BLaER1 (cell line): Measurements from ENCODE around the gene PGF.

Experiments used
- H3K27ac ChIP-seq: shearing (Covaris generic); formaldehyde crosslinking; 2 replicates; pipeline ENCODE4 v1.8.1; 2022
- H3K27me3 ChIP-seq: shearing (Covaris generic); formaldehyde crosslinking; 2 replicates; pipeline ENCODE4 v1.8.1; 2022
- H3K36me3 ChIP-seq: shearing (Covaris generic); formaldehyde crosslinking; 2 replicates; pipeline ENCODE4 v1.8.1; 2022
- H3K4me1 ChIP-seq: shearing (Covaris generic); formaldehyde crosslinking; 2 replicates; pipeline ENCODE4 v1.8.1; 2022
- H3K4me2 ChIP-seq: shearing (Covaris generic); formaldehyde crosslinking; 2 replicates; pipeline ENCODE4 v1.8.1; 2022
- H3K4me3 ChIP-seq: shearing (Covaris generic); formaldehyde crosslinking; 2 replicates; pipeline ENCODE4 v1.8.1; 2022
- H3K9ac ChIP-seq: shearing (Covaris generic); formaldehyde crosslinking; 2 replicates; pipeline ENCODE4 v1.8.1; 2022
- H3K9me3 ChIP-seq: shearing (Covaris generic); formaldehyde crosslinking; 2 replicates; pipeline ENCODE4 v1.8.1; 2022
- H4K20me1 ChIP-seq: shearing (Covaris generic); formaldehyde crosslinking; 2 replicates; pipeline ENCODE4 v1.8.1; 2022
- Cebpa-rat ChIP-seq: shearing (Covaris generic); IDR thresholded peaks from 2 replicates; pipeline ENCODE4 v1.8.1; 2022

Gene PGF

GRCh38 chr14:74960736-74961135 is 5.3 kb upstream of the PGF start:
- Histone ChIP-seq H3K9me3 (no peaks in the 10 kb centered on the region), H3K4me1 (peaks cover 28% of the 10 kb centered on the region), H3K36me3 (no peaks in the 10 kb centered on the region), H3K27ac (no peak overlapping the region), H4K20me1 (no peaks in the 10 kb centered on the region), H3K4me3 (no peak overlapping the region), H3K27me3 (peaks cover 4% of the 10 kb centered on the region), H3K4me2 (no peak overlapping the region), H3K9ac (no peak overlapping the region)
- TF ChIP-seq Cebpa-rat: no peak

DNA sequence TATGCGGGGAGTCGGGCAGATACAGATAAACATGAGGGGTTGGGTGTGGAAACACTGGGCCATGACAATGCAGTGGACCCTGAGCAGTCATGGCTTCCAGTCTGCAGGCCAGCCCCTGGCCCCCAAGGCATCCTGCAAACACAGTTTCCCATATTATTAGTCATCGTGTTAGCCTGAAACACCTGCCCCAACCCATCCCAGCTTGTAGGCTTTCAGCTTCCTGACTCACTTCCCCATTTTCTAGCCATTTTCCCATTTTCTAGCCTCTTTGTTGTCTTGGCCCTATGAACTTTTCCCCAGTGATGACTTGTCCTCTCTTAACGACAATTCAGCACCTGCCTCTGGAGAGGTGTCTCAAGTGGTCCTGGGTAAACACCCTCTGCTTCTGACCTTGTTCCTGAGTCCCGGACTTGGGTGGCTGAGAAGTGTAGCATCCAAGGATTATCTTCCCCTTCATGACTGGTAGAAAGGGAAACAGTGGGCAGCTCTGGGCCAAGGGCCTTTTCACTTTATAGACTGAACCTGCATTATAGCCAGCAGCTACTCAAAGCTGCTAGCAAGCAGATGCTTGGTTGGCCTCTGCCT is 4.3 kb upstream of the PGF start:
- TF ChIP-seq Cebpa-rat: no peak
- Histone ChIP-seq H3K4me3 (no peak overlapping the region), H3K27me3 (peaks cover 14% of the 10 kb centered on the region), H3K36me3 (no peaks in the 10 kb centered on the region), H3K27ac (no peak overlapping the region), H3K9me3 (no peaks in the 10 kb centered on the region), H4K20me1 (no peaks in the 10 kb centered on the region), H3K4me2 (no peak overlapping the region), H3K4me1 (peaks cover 39% of the 10 kb centered on the region), H3K9ac (no peak overlapping the region)

DNA sequence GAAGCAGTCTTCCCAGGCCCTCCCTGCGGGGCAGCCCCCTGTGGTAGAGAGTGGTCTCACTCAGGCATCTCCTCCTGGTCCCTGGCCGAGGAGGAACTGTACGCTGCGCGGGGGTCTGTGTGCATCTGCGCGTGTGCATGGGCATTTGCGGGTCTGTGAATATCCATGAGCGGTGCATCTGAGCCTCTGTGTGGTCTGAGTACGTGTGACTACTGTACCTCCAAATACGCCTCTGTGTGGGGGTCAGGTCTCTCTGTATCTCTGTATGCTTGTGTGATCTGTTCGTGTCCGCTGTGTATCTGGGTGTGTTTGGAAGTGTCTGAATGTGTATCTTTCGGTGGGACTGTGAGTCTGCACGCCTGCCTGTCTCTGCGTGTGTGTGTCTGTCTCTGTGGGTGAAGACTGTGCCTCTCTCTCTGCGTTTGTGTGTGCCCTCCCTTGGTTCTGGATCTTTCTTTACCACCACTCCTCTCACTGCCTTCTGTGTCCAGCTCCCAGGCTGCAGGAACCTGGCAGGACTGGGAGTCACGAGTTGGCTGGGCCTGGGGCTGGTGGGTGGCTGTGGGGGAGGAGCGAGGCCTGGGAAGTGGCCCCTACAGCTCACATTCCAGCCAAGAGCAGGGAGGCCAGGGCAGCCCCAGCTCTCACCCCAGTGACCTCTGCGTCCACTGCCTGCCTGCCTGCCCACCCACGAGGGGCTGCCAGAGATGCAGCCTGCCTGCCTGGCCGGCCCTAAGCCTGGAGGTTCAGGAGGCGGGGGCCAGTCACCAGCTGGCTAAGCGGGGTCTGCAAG is 1.1 kb upstream of the PGF start:
- Histone ChIP-seq H4K20me1 (no peaks in the 10 kb centered on the region), H3K9ac (no peak overlapping the region), H3K36me3 (no peaks in the 10 kb centered on the region), H3K9me3 (no peaks in the 10 kb centered on the region), H3K4me1 (peaks cover 43% of the 10 kb centered on the region), H3K27me3 (peaks cover 14% of the 10 kb centered on the region), H3K4me2 (peak overlapping the region; percentile 96; the same call in 1 of the 2 replicates), H3K4me3 (no peak overlapping the region), H3K27ac (no peak overlapping the region)
- TF ChIP-seq Cebpa-rat: no peak

GRCh38 chr14:74956027-74956279 is 556 bp upstream of the PGF start:
- Histone ChIP-seq H3K9me3 (no peaks in the 10 kb centered on the region), H3K4me1 (peaks cover 48% of the 10 kb centered on the region), H3K4me3 (no peak overlapping the region), H3K36me3 (no peaks in the 10 kb centered on the region), H3K27me3 (peaks cover 14% of the 10 kb centered on the region), H3K9ac (no peak overlapping the region), H3K4me2 (peak overlapping the region; percentile 96), H3K27ac (no peak overlapping the region), H4K20me1 (no peaks in the 10 kb centered on the region)
- no peak for TF ChIP-seq Cebpa-rat

DNA sequence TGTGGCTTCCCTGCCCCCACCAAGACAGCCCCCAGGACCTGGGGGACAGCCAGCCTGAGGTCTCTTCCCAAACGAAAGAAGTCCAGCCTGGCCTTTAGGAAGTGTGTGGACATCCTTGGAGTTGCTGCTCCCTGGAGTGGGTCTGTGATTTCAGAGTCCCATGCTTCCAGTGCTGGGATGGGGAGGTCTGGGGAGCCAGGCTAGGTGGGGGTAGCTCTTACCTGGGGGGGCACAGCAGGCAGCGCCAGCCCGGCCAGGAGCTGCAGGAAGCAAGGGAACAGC is 509 bp downstream of the PGF start:
- H3K4me3 ChIP-seq: peak overlapping the region; percentile 66

DNA sequence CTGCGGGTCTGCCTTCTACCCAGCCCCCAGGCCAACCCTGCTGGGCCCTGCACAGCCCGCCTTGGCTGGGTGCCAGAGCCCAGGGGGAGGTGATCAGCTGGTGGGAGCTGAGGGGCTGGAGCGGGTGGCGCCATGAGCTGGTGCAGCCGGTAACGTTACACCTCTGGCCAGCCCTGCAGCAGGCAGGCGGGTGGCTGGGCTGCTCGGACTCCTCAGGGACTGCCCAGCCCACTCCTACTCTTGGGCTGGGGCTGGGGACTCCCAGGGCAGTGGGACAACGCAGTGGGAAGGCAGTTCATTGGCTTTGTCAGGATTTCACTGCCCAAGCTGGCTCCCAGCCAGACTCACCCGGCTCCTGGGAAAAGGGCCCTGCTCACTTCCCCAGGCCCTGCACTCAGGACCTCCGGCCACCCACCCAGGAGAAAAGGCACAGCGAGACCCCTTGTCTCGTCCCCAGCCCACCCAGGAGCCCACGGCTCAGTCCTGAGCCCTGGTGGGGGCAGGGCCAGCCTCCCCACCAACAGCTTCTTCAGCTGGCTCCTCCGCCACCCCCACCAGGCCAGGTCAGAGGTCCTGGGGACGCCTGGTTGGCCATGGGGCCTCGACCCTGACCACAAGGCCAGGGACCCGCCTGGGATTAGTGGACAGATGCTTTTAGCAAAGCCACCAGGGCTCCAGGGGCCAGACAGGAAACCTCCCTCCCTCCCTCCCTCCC is 1.0 kb downstream of the PGF start:
- H3K4me2 ChIP-seq: peak overlapping the region; percentile 96
- peaks cover 45% of the 10 kb centered on the region for H3K4me1 ChIP-seq
- no peaks in the 10 kb centered on the region for H3K9me3 ChIP-seq
- H3K9ac ChIP-seq: peak overlapping the region; percentile 50; the same call in 1 of the 2 replicates
- TF ChIP-seq Cebpa-rat: no peak
- 0 out of 2 replicates have a peak overlapping the region, but pooled peaks have one; percentile 22 for H3K27ac ChIP-seq
- peaks cover 14% of the 10 kb centered on the region for H3K27me3 ChIP-seq
- peak overlapping the region; percentile 66; the same call in 1 of the 2 replicates for H3K4me3 ChIP-seq
- H4K20me1 ChIP-seq: no peaks in the 10 kb centered on the region
- H3K36me3 ChIP-seq: no peaks in the 10 kb centered on the region

More for the DNA sequence above, 509 bp downstream of the PGF start:
- no peak for TF ChIP-seq Cebpa-rat
- peak overlapping the region; percentile 96 for H3K4me2 ChIP-seq
- H3K27me3 ChIP-seq: peaks cover 14% of the 10 kb centered on the region
- H3K36me3 ChIP-seq: no peaks in the 10 kb centered on the region
- H3K9me3 ChIP-seq: no peaks in the 10 kb centered on the region
- H4K20me1 ChIP-seq: no peaks in the 10 kb centered on the region
- peak overlapping the region; percentile 60 for H3K9ac ChIP-seq
- peaks cover 49% of the 10 kb centered on the region for H3K4me1 ChIP-seq
- H3K27ac ChIP-seq: no peak overlapping the region

DNA sequence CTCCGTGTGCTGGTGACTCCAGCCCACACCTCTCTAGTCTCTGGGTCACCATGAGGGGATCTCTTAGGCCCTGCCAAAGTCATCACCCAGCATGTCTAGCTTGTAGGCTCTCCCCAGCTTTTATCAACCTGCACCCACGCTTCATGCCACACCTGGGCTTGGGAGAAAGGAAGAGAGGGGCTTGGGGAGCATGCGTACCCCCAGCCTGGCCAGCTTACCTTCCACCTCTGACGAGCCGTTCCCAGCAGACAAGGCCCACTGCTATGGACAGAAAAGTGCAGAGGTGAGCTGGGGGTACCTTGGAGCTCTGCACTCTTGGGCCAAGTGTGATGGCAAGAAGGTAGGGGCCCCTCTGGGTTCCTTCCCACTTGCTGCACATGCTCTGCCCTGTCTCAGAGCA is 1.7 kb downstream of the PGF start:
- Histone ChIP-seq H3K4me2 (peak overlapping the region; percentile 96), H3K4me1 (peaks cover 45% of the 10 kb centered on the region), H3K9me3 (no peaks in the 10 kb centered on the region), H3K9ac (no peak overlapping the region), H4K20me1 (no peaks in the 10 kb centered on the region), H3K4me3 (no peak overlapping the region), H3K36me3 (no peaks in the 10 kb centered on the region), H3K27ac (no peak overlapping the region), H3K27me3 (peaks cover 14% of the 10 kb centered on the region)
- no peak for TF ChIP-seq Cebpa-rat

DNA sequence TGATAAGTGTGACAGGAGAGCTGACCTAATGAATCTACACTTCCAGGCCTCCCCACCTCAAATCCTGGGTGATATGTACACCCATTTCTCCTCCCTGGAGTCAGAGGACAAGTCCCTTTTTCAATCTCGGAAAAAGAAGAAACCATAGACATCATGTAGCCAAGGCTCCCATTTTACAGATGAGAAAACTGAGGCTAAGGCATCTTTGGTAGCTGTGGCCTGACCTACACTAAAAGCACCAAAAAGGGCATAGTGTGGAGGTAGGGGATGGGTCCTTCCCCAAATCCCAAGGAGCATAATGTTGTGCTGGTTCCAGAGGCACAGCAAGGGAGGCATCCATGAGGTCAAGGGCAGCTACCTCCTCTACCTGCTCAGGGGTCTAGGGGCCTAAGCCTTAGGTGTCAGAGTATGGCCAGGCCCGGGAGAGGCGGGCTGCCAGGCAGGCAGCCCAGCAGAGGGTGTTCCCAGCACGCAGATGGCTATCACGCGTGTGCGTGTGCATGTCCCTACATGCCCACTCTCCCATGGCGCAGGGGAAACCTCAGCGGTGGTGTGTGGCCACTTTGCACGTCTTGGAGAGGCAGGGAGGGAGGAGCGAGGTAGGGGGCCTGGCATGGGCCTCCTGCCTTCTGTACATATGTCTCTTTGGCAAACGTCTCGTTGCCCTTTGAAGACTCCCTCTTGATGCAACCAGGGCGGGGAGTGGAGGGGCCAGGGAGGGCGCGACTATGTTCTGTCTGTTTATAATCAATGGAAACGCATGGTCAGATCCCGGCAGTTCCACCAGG is 2.5 kb downstream of the PGF start:
- no peaks in the 10 kb centered on the region for H3K36me3 ChIP-seq
- H3K4me1 ChIP-seq: peaks cover 45% of the 10 kb centered on the region
- no peak overlapping the region for H3K9ac ChIP-seq
- no peaks in the 10 kb centered on the region for H3K9me3 ChIP-seq
- no peak overlapping the region for H3K27ac ChIP-seq
- H3K4me2 ChIP-seq: peak overlapping the region; percentile 96; the same call in 1 of the 2 replicates
- peaks cover 14% of the 10 kb centered on the region for H3K27me3 ChIP-seq
- TF ChIP-seq Cebpa-rat: no peak
- H4K20me1 ChIP-seq: no peaks in the 10 kb centered on the region
- no peak overlapping the region for H3K4me3 ChIP-seq

- no peak for TF ChIP-seq Cebpa-rat
Observed at GRCh38 chr14:74952180-74952665, 3.2 kb downstream of the PGF start.

More at GRCh38 chr14:74952180-74952665, 3.2 kb downstream of the PGF start:
- H3K4me1 ChIP-seq: peaks cover 48% of the 10 kb centered on the region
- no peaks in the 10 kb centered on the region for H4K20me1 ChIP-seq
- H3K9me3 ChIP-seq: no peaks in the 10 kb centered on the region
- peak overlapping the region; percentile 57 for H3K4me2 ChIP-seq
- H3K4me3 ChIP-seq: no peak overlapping the region
- no peak overlapping the region; the same call in 1 of the 2 replicates for H3K9ac ChIP-seq
- H3K36me3 ChIP-seq: no peaks in the 10 kb centered on the region
- peak overlapping the region; percentile 49 for H3K27ac ChIP-seq
- peaks cover 14% of the 10 kb centered on the region for H3K27me3 ChIP-seq
